CD4-positive, alpha-beta T cell (primary cell): Measurements from ENCODE around the gene ARMCX5. TPM values are rescaled to one million over a fixed set of nuclear protein-coding genes. Genes with fewer than 3 reads are reported as not detected.
A peak's percentile ranks its signal among the peaks of the same experiment; 100 is the strongest.

Experiments
- ATAC-seq: fragments of 200-7000 bp; cut with Tn5 transposase; one replicate; pipeline ENCODE4 v1.10.0; 2022; ENCODE audit warnings: mild to moderate bottlenecking; ENCODE audit not compliant: poor library complexity
- CTCF ChIA-PET: fragments of 350-600 bp; sonication (Branson Sonifier 250); formaldehyde crosslinking; loops from one replicate; lab custom pipeline; 2021; ENCODE audit warnings: antibody characterized with exemption, inconsistent platforms; lab: Charles Lee
- POLR2A ChIA-PET: fragments of 350-600 bp; sonication (Branson Sonifier 250); formaldehyde crosslinking; loops from one replicate; lab custom pipeline; 2021; ENCODE audit warnings: antibody characterized with exemption, inconsistent platforms; lab: Charles Lee
- DNase-seq, 14 experiments: peaks; one replicate each; pipeline ENCODE4 v3.0.0-alpha.2; 2013 to 2020; ENCODE audit warnings: mixed read lengths in 2 of 14
- H3K27ac ChIP-seq, 2 donors: one replicate each; pipeline versions ENCODE4 v1.5.1 to v1.7.0; 2013; ENCODE audit warnings: low read length in 2 of 2, low read depth in 1 of 2, mild to moderate bottlenecking in 1 of 2
- H3K27me3 ChIP-seq, 2 experiments: 1 replicate in 1 of 2; 2 replicates in 1 of 2; pipeline versions ENCODE4 v1.6.1 to v1.7.0; 2013; ENCODE audit warnings: low read length in 2 of 2, control low read depth in 1 of 2, mild to moderate bottlenecking in 1 of 2, moderate library complexity in 1 of 2; ENCODE audit not compliant: insufficient read depth in 2 of 2, control insufficient read depth in 1 of 2
- H3K36me3 ChIP-seq: one replicate; pipeline ENCODE4 v1.6.1; 2013; ENCODE audit warnings: low read length, control low read depth; ENCODE audit not compliant: insufficient read depth
- H3K4me1 ChIP-seq: one replicate; pipeline ENCODE4 v1.6.1; 2013; ENCODE audit warnings: low read length, control low read depth; ENCODE audit not compliant: insufficient read depth
- H3K4me3 ChIP-seq: one replicate; pipeline ENCODE4 v1.5.1; 2013; ENCODE audit warnings: mild to moderate bottlenecking, low read length, moderate library complexity
- H3K9me3 ChIP-seq, 2 experiments: 1 replicate in 1 of 2; 2 replicates in 1 of 2; pipeline versions ENCODE4 v1.6.1 to v1.7.0; 2013; ENCODE audit warnings: low read length in 2 of 2, mild to moderate bottlenecking in 2 of 2, control low read depth in 1 of 2, moderate library complexity in 1 of 2; ENCODE audit not compliant: control insufficient read depth in 1 of 2, insufficient read depth in 1 of 2
- H3K27ac Mint-ChIP-seq: one replicate; pipeline ENCODE4 v1.8.0; 2020; ENCODE audit warnings: mixed read lengths
- H3K27me3 Mint-ChIP-seq: one replicate; pipeline ENCODE4 v1.8.0; 2021; ENCODE audit warnings: mixed read lengths
- H3K36me3 Mint-ChIP-seq: one replicate; pipeline ENCODE4 v1.8.0; 2021; ENCODE audit warnings: low read depth, mixed read lengths
- H3K4me1 Mint-ChIP-seq: one replicate; pipeline ENCODE4 v1.8.0; 2021; ENCODE audit warnings: low read depth, mixed read lengths
- H3K4me3 Mint-ChIP-seq: one replicate; pipeline ENCODE4 v1.8.0; 2020; ENCODE audit warnings: mild to moderate bottlenecking, mixed read lengths
- H3K9me3 Mint-ChIP-seq: one replicate; pipeline ENCODE4 v1.8.0; 2020; ENCODE audit warnings: mixed read lengths
- CTCF ChIP-seq: fragments of 200-600 bp; IDR thresholded peaks from one replicate; pipeline ENCODE4 v1.8.0; 2022; ENCODE audit warnings: antibody characterized with exemption, mild to moderate bottlenecking
- intact Hi-C, 2 experiments: fragments of 100-400 bp; cut with DNase I in 1 of 2; cut with micrococcal nuclease in 1 of 2; formaldehyde crosslinking; loops; one replicate each; pipeline versions ENCODE4 v1.15.1 to v1.9.0; 2023 to 2025; cut with DNase I, micrococcal nuclease
- total RNA-seq, 174 experiments: library from RNA in 2 of 174; stranded (reverse) in 2 of 174; gene quantifications; one replicate each; pipeline ENCODE4 v1.2.3 and lab custom pipeline; 2021 to 2026

The ARMCX5 gene
- total RNA-seq, 2 experiments from 2014 or later = 14.0 to 15.9 TPM

GRCh38 chrX:102580891-102581290 is 18.4 kb upstream of the ARMCX5 start:
- intact Hi-C loops = no loop called here
- Histone ChIP-seq H3K36me3 (no peaks in the 10 kb centered on the region), H3K27me3 (no peaks in the 10 kb centered on the region), H3K4me1 (no peaks in the 10 kb centered on the region), H3K4me3 (no peak overlapping the region), H3K9me3 (no peaks in the 10 kb centered on the region), H3K27ac (no peak overlapping the region)
- H3K4me1 Mint-ChIP-seq = no peaks in the 10 kb centered on the region
- CTCF ChIA-PET = no interaction called here
- ATAC-seq (no peak), DNase-seq (no peak)
- no peak for TF ChIP-seq CTCF
- H3K9me3 Mint-ChIP-seq = no peaks in the 10 kb centered on the region
- peaks cover 5% of the 10 kb centered on the region for H3K27me3 Mint-ChIP-seq
- H3K36me3 Mint-ChIP-seq = no peaks in the 10 kb centered on the region
- no peak overlapping the region for H3K27ac Mint-ChIP-seq
- POLR2A ChIA-PET = no interaction called here
- H3K4me3 Mint-ChIP-seq = no peak overlapping the region

- intact Hi-C loops = no loop called here
Observed at GRCh38 chrX:102593367-102593766, 5.9 kb upstream of the ARMCX5 start.

GRCh38 chrX:102599951-102600579 is 750 bp downstream of the ARMCX5 start:
- no peak for TF ChIP-seq CTCF
- POLR2A ChIA-PET = interaction anchor here (1.2 to 2.0 kb wide), 11 partner anchors 10 to 668 kb away, joined by 3 to 26 read pairs (median 5); partner anchors contain the start of genes BEX5, GPRASP1, GPRASP2 and GPRASP3
- intact Hi-C loops = loop anchor here (1.0 to 10.0 kb wide), 3 partner anchors 51 to 1195 kb away; partner anchors contain the start of genes GLA (in 1 of the 2), GPRASP1 (in 1 of the 2) and HNRNPH2 (in 1 of the 2)
- peaks cover 43% of the 10 kb centered on the region for H3K36me3 Mint-ChIP-seq
- Histone ChIP-seq H3K27me3 (no peaks in the 10 kb centered on the region), H3K27ac (peak overlapping the region; percentile 55 to 70), H3K4me3 (peak overlapping the region; percentile 71), H3K36me3 (peaks cover 2% of the 10 kb centered on the region), H3K9me3 (no peaks in the 10 kb centered on the region), H3K4me1 (peaks cover 11% of the 10 kb centered on the region)
- CTCF ChIA-PET = no interaction called here
- DNase-seq (peak in 1 of 14 experiments; percentile 3), ATAC-seq (no peak)
- peak overlapping the region; percentile 99 for H3K4me3 Mint-ChIP-seq
- peaks cover 59% of the 10 kb centered on the region for H3K4me1 Mint-ChIP-seq
- no peaks in the 10 kb centered on the region for H3K27me3 Mint-ChIP-seq
- peak overlapping the region; percentile 100 for H3K27ac Mint-ChIP-seq
- H3K9me3 Mint-ChIP-seq = no peaks in the 10 kb centered on the region

More at GRCh38 chrX:102593367-102593766, 5.9 kb upstream of the ARMCX5 start:
- ATAC-seq (no peak), DNase-seq (no peak)
- CTCF ChIA-PET = no interaction called here
- H3K27me3 Mint-ChIP-seq = peaks cover 10% of the 10 kb centered on the region
- no peak for TF ChIP-seq CTCF
- POLR2A ChIA-PET = no interaction called here
- H3K27me3 ChIP-seq = peaks cover 0 to 3% of the 10 kb centered on the region in 2 experiments
- no peaks in the 10 kb centered on the region for H3K4me1 ChIP-seq
- H3K4me3 Mint-ChIP-seq = no peak overlapping the region
- no peaks in the 10 kb centered on the region for H3K36me3 Mint-ChIP-seq
- no peaks in the 10 kb centered on the region for H3K9me3 Mint-ChIP-seq
- H3K27ac Mint-ChIP-seq = no peak overlapping the region
- H3K9me3 ChIP-seq = no peaks in the 10 kb centered on the region
- no peak overlapping the region for H3K27ac ChIP-seq
- no peak overlapping the region for H3K4me3 ChIP-seq
- H3K36me3 ChIP-seq = no peaks in the 10 kb centered on the region
- H3K4me1 Mint-ChIP-seq = peaks cover 4% of the 10 kb centered on the region
